Measurements from ENCODE around the gene MYO5A. TPM values are rescaled to one million over a fixed set of nuclear protein-coding genes. Genes with fewer than 3 reads are reported as not detected.

The MYO5A gene
- total RNA-seq, 1 donor, result 54.3 TPM

DNA sequence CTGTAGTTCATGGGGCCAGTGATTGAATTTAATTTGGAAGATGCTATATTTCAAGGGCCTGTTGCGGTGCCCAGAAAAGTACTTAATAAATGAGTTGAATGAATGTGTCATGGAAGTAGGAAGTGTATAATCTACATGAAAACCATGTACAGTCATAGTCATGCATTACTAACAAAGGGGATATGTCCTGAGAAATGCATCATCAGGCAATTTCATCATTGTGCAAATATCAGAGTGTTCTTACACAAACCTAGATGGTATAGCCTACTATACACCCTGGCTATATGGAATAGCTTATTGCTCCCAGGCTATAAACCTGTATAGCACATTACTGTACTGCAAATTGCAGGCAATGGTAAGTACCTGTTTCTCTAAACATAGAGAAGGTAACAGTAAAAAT, 222.4 kb downstream of the MYO5A start:
- H3K4me1 ChIP-seq (ENCODE audit: insufficient read depth, low read length), result peaks cover 8% of the 10 kb centered on the region
- no peaks in the 10 kb centered on the region for H3K27me3 ChIP-seq (ENCODE audit: insufficient read depth, low read length)
- H3K36me3 ChIP-seq (ENCODE audit: insufficient read depth, low read length), result no peaks in the 10 kb centered on the region
- H3K79me2 ChIP-seq (ENCODE audit: insufficient read depth, low read length), result no peaks in the 10 kb centered on the region
- no peaks in the 10 kb centered on the region for H4K20me1 ChIP-seq (ENCODE audit: insufficient read depth, low read length)
- no peak overlapping the region for H3K4me2 ChIP-seq (ENCODE audit: insufficient read depth, low read length)
- H3K4me3 ChIP-seq (ENCODE audit: insufficient read depth, low read length), result no peak overlapping the region
- no peak overlapping the region for H2AFZ ChIP-seq (ENCODE audit: low read length)
- no peak for TF ChIP-seq CTCF (IDR thresholded peaks at IDR 0.05; ENCODE audit: extremely low read depth, low read depth, low read length)
- H3K9me3 ChIP-seq (ENCODE audit: low read depth, low read length), result no peaks in the 10 kb centered on the region
- no peak overlapping the region for H3K27ac ChIP-seq (ENCODE audit: low read depth, low read length)
- no peak for DNase-seq (ENCODE audit: insufficient read length, low spot score, missing footprints)

DNA sequence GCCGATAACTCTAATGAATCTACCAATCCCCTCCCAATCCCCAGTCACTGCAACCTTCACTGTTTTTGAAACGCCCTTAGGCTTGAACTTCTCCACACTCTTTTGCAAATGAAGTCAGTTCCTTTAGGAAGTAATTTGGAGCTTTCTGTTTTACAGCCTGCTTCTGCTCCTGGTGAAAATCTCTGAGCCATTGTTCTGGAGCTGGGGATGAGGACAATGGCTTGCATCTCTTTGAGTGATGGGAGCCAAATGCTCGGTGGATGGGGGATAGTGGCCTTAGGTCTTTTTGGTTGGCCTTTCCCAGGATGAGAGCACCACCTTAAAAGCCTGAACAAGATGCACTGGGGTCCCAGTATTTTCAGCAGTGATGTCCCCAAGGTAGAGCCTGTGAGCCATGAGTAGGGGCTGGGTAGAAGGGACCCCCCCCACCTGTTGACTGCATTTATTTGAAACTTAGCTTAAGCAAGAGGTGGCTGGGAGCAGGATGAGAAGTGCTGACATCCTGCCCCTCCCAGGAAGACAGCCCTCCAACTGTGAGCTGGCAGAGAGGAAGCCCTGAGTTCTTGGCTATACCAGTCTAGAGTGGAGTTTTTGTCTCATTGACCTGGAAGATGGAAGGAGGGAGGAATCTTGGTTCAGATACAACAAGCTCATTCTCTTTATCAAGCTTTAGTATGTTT, 225.4 kb downstream of the MYO5A start:
- no peak for TF ChIP-seq CTCF (IDR thresholded peaks at IDR 0.05; ENCODE audit: extremely low read depth, low read depth, low read length)
- H3K4me3 ChIP-seq (ENCODE audit: insufficient read depth, low read length), result no peak overlapping the region
- no peak overlapping the region for H2AFZ ChIP-seq (ENCODE audit: low read length)
- no peaks in the 10 kb centered on the region for H3K79me2 ChIP-seq (ENCODE audit: insufficient read depth, low read length)
- H3K9me3 ChIP-seq (ENCODE audit: low read depth, low read length), result no peaks in the 10 kb centered on the region
- H4K20me1 ChIP-seq (ENCODE audit: insufficient read depth, low read length), result no peaks in the 10 kb centered on the region
- peaks cover 3% of the 10 kb centered on the region for H3K4me1 ChIP-seq (ENCODE audit: insufficient read depth, low read length)
- H3K36me3 ChIP-seq (ENCODE audit: insufficient read depth, low read length), result no peaks in the 10 kb centered on the region
- no peak overlapping the region for H3K4me2 ChIP-seq (ENCODE audit: insufficient read depth, low read length)
- no peak overlapping the region for H3K27ac ChIP-seq (ENCODE audit: low read depth, low read length)
- H3K27me3 ChIP-seq (ENCODE audit: insufficient read depth, low read length), result no peaks in the 10 kb centered on the region
- no peak for DNase-seq (ENCODE audit: insufficient read length, low spot score, missing footprints)

DNA sequence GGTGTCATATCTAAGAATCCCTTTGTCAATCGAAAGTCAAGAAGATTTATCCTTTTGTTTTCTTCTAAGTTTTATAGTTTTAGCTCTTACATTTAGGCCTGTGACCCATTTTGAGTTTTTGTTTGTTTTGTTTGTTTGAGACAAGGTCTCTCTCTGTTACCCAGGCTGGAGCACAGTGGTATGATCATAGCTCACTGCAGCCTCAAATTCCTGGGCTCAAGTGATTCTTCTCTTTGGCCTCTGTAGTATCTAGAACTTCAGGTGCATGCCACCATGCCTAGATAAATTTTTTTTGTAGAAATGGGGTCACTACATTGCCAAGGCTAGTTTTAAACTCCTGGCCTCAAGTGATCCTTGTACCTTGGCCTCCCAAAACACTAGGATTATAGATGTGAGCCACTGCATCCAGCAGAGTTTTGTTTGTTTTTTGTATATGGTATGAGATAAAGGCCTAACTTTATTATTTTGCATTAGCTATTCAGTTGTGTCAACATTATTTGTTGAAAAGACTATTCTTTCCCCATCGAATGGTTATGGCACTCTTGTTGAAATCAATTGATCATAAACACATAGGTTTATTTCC, 227.3 kb downstream of the MYO5A start:
- no peak for DNase-seq (ENCODE audit: insufficient read length, low spot score, missing footprints)
- Histone ChIP-seq H3K4me1 (ENCODE audit: insufficient read depth, low read length) (peaks cover 3% of the 10 kb centered on the region), H3K36me3 (ENCODE audit: insufficient read depth, low read length) (no peaks in the 10 kb centered on the region), H2AFZ (ENCODE audit: low read length) (no peak overlapping the region), H3K4me2 (ENCODE audit: insufficient read depth, low read length) (no peak overlapping the region), H3K4me3 (ENCODE audit: insufficient read depth, low read length) (no peak overlapping the region), H4K20me1 (ENCODE audit: insufficient read depth, low read length) (no peaks in the 10 kb centered on the region), H3K79me2 (ENCODE audit: insufficient read depth, low read length) (no peaks in the 10 kb centered on the region), H3K27ac (ENCODE audit: low read depth, low read length) (no peak overlapping the region), H3K27me3 (ENCODE audit: insufficient read depth, low read length) (no peaks in the 10 kb centered on the region), H3K9me3 (ENCODE audit: low read depth, low read length) (no peaks in the 10 kb centered on the region)
- TF ChIP-seq CTCF (IDR thresholded peaks at IDR 0.05; ENCODE audit: extremely low read depth, low read depth, low read length), result no peak

DNA sequence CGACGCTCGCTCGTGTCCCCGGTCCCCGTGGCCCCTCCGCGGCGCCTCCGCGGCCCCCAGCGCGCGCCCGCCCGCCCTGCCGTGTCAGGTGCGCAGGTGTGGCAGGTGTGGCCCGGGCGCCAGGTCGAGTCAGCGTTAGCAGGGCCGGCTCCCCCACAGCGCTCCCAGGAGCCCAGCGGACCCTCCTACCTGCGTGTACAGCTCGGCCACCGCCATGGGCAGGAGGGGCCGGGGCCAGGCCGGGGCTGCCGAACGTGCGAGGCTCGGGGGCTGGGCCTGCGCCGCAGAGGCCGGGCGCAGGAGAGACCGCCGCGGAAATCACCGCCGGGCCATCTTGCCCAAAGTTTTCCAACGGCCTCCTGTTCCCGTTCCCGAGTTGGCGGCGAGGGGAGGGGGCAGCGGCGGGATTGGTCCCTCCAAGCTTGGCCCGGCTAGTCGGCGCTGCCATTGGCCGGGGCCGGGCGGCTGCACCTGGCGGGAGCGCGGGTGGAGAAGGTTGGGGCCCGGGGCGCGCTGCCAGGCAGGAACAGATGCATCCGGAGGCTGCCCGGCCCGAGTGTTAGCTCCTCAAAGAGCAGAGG, 233.2 kb downstream of the MYO5A start, which contains the start of gene MYO5C:
TSS of gene MYO5C (minus strand) at position 384 of the 581 bp plus-strand sequence. CDS start at position 216, 168 bp downstream.
- no peaks in the 10 kb centered on the region for H4K20me1 ChIP-seq (ENCODE audit: insufficient read depth, low read length)

More for the DNA sequence above, 233.2 kb downstream of the MYO5A start, which contains the start of gene MYO5C:
- no peak within 1 kb of the TSS for H2AFZ ChIP-seq (ENCODE audit: low read length)
- H3K9me3 ChIP-seq (ENCODE audit: low read depth, low read length), result no peaks in the 10 kb centered on the region
- H3K4me1 ChIP-seq (ENCODE audit: insufficient read depth, low read length), result no peaks in the 10 kb centered on the region
- H3K36me3 ChIP-seq (ENCODE audit: insufficient read depth, low read length), result no peaks in the 10 kb centered on the region
- peaks cover 42% of the 10 kb centered on the region for H3K27me3 ChIP-seq (ENCODE audit: insufficient read depth, low read length)
- H3K27ac ChIP-seq (ENCODE audit: low read depth, low read length), result no peak within 1 kb of the TSS
- TF ChIP-seq CTCF (IDR thresholded peaks at IDR 0.05; ENCODE audit: extremely low read depth, low read depth, low read length), result no peak
- H3K4me3 ChIP-seq (ENCODE audit: insufficient read depth, low read length), result peak within 1 kb of the TSS; percentile 60
- peak within 1 kb of the TSS; percentile 57 for H3K4me2 ChIP-seq (ENCODE audit: insufficient read depth, low read length)
- DNase-seq (ENCODE audit: insufficient read length, low spot score, missing footprints), result peak; percentile 87
- no peaks in the 10 kb centered on the region for H3K79me2 ChIP-seq (ENCODE audit: insufficient read depth, low read length)
